GM12891 (cell line): Measurements from ENCODE around the gene ETFB.

Source experiments
- DNase-seq: peaks from one replicate; pipeline ENCODE4 v3.0.0; 2011; ENCODE audit warnings: low spot score; ENCODE audit not compliant: insufficient read length
- FAIRE-seq: peaks from 2 replicates; lab custom pipeline; 2011; peaks lifted over from hg19 to GRCh38; lab: Jason Lieb, UNC
- PAX5 ChIP-seq: IDR thresholded peaks from 2 replicates; pipeline ENCODE4 v1.6.1; 2011; ENCODE audit warnings: low read length, moderate library complexity, mild to moderate bottlenecking; ENCODE audit not compliant: insufficient read depth, severe bottlenecking
- POLR2A ChIP-seq: IDR thresholded peaks from 2 replicates; pipeline ENCODE4 v1.6.1; 2011; ENCODE audit warnings: low read depth, low read length, control low read depth
- POLR2AphosphoS5 ChIP-seq: IDR thresholded peaks from 2 replicates; pipeline ENCODE4 v1.6.1; 2011; ENCODE audit warnings: low read depth, low read length, control low read depth
- POU2F2 ChIP-seq: IDR thresholded peaks from 2 replicates; pipeline ENCODE4 v1.6.1; 2011; ENCODE audit warnings: low read depth, mild to moderate bottlenecking, control low read depth, low read length, moderate library complexity
- SPI1 ChIP-seq: IDR thresholded peaks from 2 replicates; pipeline ENCODE4 v1.6.1; 2011; ENCODE audit warnings: low read depth, low read length, control low read depth
- TAF1 ChIP-seq: IDR thresholded peaks from 2 replicates; pipeline ENCODE4 v1.6.1; 2011; ENCODE audit warnings: low read depth, low read length, control low read depth

ETFB gene

DNA sequence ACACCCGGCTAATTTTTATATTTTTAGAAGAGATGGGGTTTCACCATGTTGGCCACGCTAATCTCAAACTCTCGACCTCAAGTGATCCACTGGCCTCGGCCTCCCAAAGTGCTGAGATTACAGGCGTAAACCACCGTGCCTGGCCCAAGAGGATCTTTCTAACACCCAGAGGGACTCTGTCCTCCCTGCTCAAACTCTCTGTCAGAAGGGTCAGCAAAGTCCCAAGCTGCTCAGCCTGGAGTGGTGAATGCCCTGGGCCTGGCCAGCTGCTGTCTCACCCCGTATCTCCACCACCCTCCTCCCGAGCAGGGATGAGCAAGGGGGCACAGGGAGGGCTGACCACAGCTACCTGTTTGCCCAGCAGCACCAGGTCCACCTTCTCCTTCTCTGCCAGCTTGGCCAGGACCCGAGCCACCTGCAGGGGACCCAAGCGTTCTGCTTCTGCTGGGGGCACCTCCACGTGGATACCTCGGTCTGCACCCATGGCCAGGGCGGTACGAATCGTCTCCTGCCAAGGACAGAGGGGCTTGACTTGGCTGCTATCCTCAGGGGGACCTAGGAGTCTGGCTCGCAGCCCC, 13.3 kb downstream of the ETFB start:
- TF ChIP-seq POLR2A (no peak), PAX5 (no peak), TAF1 (no peak)
- no peak for FAIRE-seq
- no peak for DNase-seq

- FAIRE-seq: no peak
- no peak for TF ChIP-seq POU2F2
- no peak for TF ChIP-seq PAX5
- TF ChIP-seq POLR2A: no peak
- no peak for TF ChIP-seq SPI1
- no peak for TF ChIP-seq POLR2AphosphoS5
- TF ChIP-seq TAF1: no peak
- DNase-seq: no peak
Observed at GRCh38 chr19:51351266-51351990, 14.8 kb downstream of the ETFB start.

GRCh38 chr19:51347209-51347928, 18.8 kb downstream of the ETFB start:
- no peak for FAIRE-seq
- no peak for DNase-seq
- TF ChIP-seq POLR2AphosphoS5 (no peak), POU2F2 (no peak), POLR2A (no peak)

GRCh38 chr19:51346742-51347141, 19.4 kb downstream of the ETFB start:
- DNase-seq (no peak), FAIRE-seq (no peak)
- TF ChIP-seq SPI1: no peak
- no peak for TF ChIP-seq POU2F2
- no peak for TF ChIP-seq POLR2A
- no peak for TF ChIP-seq PAX5
- TF ChIP-seq POLR2AphosphoS5: no peak
- TF ChIP-seq TAF1: no peak

- FAIRE-seq (no peak), DNase-seq (no peak)
- TF ChIP-seq POLR2A (no peak), SPI1 (no peak), POLR2AphosphoS5 (no peak), PAX5 (no peak), POU2F2 (no peak), TAF1 (no peak)
Observed at GRCh38 chr19:51345076-51345620, 21.0 kb downstream of the ETFB start.

- no peak for DNase-seq
- TF ChIP-seq SPI1: no peak
- no peak for FAIRE-seq
Observed at GRCh38 chr19:51342631-51343569, 23.3 kb downstream of the ETFB start.

GRCh38 chr19:51341976-51342580, 24.1 kb downstream of the ETFB start, which contains the start of gene VSIG10L:
Gene VSIG10L, minus strand, starts transcription at chr19:51342139. Its CDS starts 15 bp downstream, at chr19:51342124.
- no peak for FAIRE-seq

GRCh38 chr19:51341066-51341465, 25.1 kb downstream of the ETFB start:
- FAIRE-seq: no peak
- TF ChIP-seq PAX5 (no peak), POLR2A (no peak), TAF1 (no peak), POU2F2 (no peak)
- DNase-seq: no peak

More at GRCh38 chr19:51341976-51342580, 24.1 kb downstream of the ETFB start, which contains the start of gene VSIG10L:
- TF ChIP-seq TAF1 (no peak), PAX5 (no peak), POU2F2 (no peak), POLR2AphosphoS5 (no peak), POLR2A (no peak), SPI1 (no peak)
- no peak for DNase-seq
